Diencephalon (tissue), 1 donor: ENCODE measurements around the gene DCAF17. TPM values are rescaled to one million over a fixed set of nuclear protein-coding genes. Genes with fewer than 3 reads are reported as not detected.

Source experiments
- small RNA-seq: library from RNA; depleted of rRNA; stranded (forward); fragments of <200 nt; gene quantifications from one replicate; pipeline ENCODE3, GENCODE V24; 2014
- total RNA-seq: library from RNA; depleted of rRNA; stranded (reverse); fragments of >200 nt; gene quantifications from one replicate; pipeline ENCODE4 v1.2.3, GENCODE V29; 2014

The DCAF17 gene, protein sequence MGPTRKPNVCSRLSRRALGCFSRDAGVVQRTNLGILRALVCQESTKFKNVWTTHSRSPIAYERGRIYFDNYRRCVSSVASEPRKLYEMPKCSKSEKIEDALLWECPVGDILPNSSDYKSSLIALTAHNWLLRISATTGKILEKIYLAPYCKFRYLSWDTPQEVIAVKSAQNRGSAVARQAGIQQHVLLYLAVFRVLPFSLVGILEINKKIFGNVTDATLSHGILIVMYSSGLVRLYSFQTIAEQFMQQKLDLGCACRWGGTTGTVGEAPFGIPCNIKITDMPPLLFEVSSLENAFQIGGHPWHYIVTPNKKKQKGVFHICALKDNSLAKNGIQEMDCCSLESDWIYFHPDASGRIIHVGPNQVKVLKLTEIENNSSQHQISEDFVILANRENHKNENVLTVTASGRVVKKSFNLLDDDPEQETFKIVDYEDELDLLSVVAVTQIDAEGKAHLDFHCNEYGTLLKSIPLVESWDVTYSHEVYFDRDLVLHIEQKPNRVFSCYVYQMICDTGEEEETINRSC
- total RNA-seq = 74.0 TPM

GRCh38 chr2:171434013-171434989 lies at the start of gene DCAF17:
Gene DCAF17, plus strand, starts transcription at chr2:171434226. Its CDS starts 352 bp downstream, at chr2:171434578.

DNA sequence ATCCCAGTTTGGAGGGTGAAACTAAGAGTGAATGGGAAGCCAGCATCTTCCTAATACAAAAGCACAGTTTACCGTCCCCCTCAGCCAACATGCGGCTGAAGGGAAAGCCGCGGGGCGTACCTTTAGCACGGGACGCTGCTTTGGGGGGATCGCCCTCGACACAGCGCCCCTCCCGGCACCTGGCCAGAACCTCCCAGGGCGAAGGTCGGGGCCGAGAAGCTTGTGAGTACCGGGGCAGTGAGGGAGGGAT lies 338 bp upstream of the DCAF17 start, which contains the start of gene METTL8:
METTL8 (minus strand) TSS at position 228 of the 250 bp plus-strand sequence. CDS start 41,805 bp downstream, outside the sequence.

DNA sequence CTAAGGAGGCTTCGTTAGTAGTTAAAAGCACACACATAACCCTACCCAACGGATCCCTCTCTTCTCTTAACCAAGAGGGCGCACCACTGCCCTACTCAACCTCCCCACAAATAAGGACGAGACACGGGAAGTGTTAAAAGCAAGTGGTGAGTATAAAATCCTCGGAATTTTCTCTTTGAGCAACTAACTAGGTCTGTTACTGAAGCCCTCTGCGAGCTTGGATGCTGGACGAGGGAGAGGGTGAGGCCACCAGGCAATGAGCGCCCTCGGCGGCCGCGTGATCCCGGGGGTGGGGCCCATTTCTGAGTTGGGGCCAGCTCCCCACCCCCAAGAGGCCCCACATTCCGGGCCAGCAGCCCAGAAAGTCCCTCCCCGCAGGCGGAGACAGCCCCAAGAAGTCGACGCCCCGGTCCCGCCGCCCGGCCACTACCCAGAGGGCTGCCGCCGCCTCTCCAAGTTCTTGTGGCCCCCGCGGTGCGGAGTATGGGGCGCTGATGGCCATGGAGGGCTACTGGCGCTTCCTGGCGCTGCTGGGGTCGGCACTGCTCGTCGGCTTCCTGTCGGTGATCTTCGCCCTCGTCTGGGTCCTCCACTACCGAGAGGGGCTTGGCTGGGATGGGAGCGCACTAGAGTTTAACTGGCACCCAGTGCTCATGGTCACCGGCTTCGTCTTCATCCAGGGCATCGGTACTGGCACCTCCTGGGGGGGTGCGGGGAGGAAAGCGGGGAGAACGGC lies 88.2 kb downstream of the DCAF17 start, which contains the start of gene CYBRD1:
CYBRD1 (plus strand) TSS at position 423 of the 736 bp plus-strand sequence; CDS start at position 495, 72 bp downstream.

Small RNAs within 50 kb of the gene (small RNA-seq; reads per million reads assigned to genes)
- gene AC007969.2 = not detected

Other genes starting within 250 kb of the DCAF17 start
- gene METTL8, start 236 bp upstream of the DCAF17 start, total RNA-seq = 23.5 TPM
- 14.5 TPM for gene CYBRD1, start 88.2 kb downstream of the DCAF17 start, total RNA-seq